Smooth muscle cell of the umbilical artery (primary cell): Measurements from ENCODE around the gene ZNRD2. TPM values are rescaled to one million over a fixed set of nuclear protein-coding genes. Genes with fewer than 3 reads are reported as not detected.

Source experiments
- total RNA-seq: library from RNA; depleted of rRNA; stranded (reverse); fragments of >200 nt; gene quantifications from 2 replicates; pipeline ENCODE4 v1.2.3, GENCODE V29; 2014

Gene ZNRD2
- total RNA-seq, result 37.7 and 43.6 TPM in 2 replicates

GRCh38 chr11:65569973-65570918, at the start of gene ZNRD2:
ZNRD2 (plus strand) TSS chr11:65570477; CDS start chr11:65570492, 15 bp downstream.

GRCh38 chr11:65524741-65525545, 45.3 kb upstream of the ZNRD2 start, which contains the start of gene SCYL1:
SCYL1 (plus strand) TSS chr11:65525083; CDS start chr11:65525154, 71 bp downstream.

GRCh38 chr11:65558002-65558929, 12.0 kb upstream of the ZNRD2 start, which contains the start of gene LTBP3:
LTBP3 (minus strand) TSS chr11:65558359; CDS start chr11:65557959, 400 bp downstream.

GRCh38 chr11:65572356-65573051, 2.2 kb downstream of the ZNRD2 start, which contains the start of gene FAM89B:
FAM89B (plus strand) TSS chr11:65572538; CDS start chr11:65572670, 132 bp downstream.

GRCh38 chr11:65575568-65576231, 5.4 kb downstream of the ZNRD2 start, which contains the start of gene EHBP1L1:
EHBP1L1 (plus strand) TSS chr11:65576053; CDS start chr11:65576303, 250 bp downstream.

GRCh38 chr11:65595543-65596281, 25.4 kb downstream of the ZNRD2 start, which contains the start of gene KCNK7:
KCNK7 (minus strand) TSS chr11:65595800; CDS start chr11:65595772, 28 bp downstream.

GRCh38 chr11:65615229-65615949, 45.1 kb downstream of the ZNRD2 start, which contains the start of gene PCNX3:
PCNX3 (plus strand) TSS chr11:65615776; CDS start chr11:65616312, 536 bp downstream.

Other genes starting within 250 kb of the ZNRD2 start
- gene DPF2, start 236.6 kb upstream of the ZNRD2 start, total RNA-seq, result 38.3 and 53.9 TPM in 2 replicates
- gene TIGD3, start 215.7 kb upstream of the ZNRD2 start, total RNA-seq, result 0.05 and 0.30 TPM in 2 replicates
- 1.2 and 1.5 TPM in 2 replicates for gene SLC25A45, start 187.8 kb upstream of the ZNRD2 start, total RNA-seq
- gene FRMD8, start 183.8 kb upstream of the ZNRD2 start, total RNA-seq, result 38.9 and 46.0 TPM in 2 replicates
- gene NEAT1, start 147.7 kb upstream of the ZNRD2 start, total RNA-seq, result 241 and 258 TPM in 2 replicates
- 11,132 and 13,288 TPM in 2 replicates for gene MALAT1, start 71.4 kb upstream of the ZNRD2 start, total RNA-seq
- 91.8 and 103 TPM in 2 replicates for gene SCYL1, start 45.4 kb upstream of the ZNRD2 start, total RNA-seq
- gene LTBP3, start 12.1 kb upstream of the ZNRD2 start, total RNA-seq, result 140 and 192 TPM in 2 replicates
- 27.3 and 34.8 TPM in 2 replicates for gene FAM89B, start 2.1 kb downstream of the ZNRD2 start, total RNA-seq
- gene EHBP1L1, start 5.6 kb downstream of the ZNRD2 start, total RNA-seq, result 69.5 and 103 TPM in 2 replicates
- 0.09 and 0.30 TPM in 2 replicates for gene KCNK7, start 25.3 kb downstream of the ZNRD2 start, total RNA-seq
- 16.3 and 33.3 TPM in 2 replicates for gene MAP3K11, start 43.7 kb downstream of the ZNRD2 start, total RNA-seq
- 17.2 and 35.6 TPM in 2 replicates for gene PCNX3, start 45.3 kb downstream of the ZNRD2 start, total RNA-seq
- 17.2 and 37.5 TPM in 2 replicates for gene SIPA1, start 67.6 kb downstream of the ZNRD2 start, total RNA-seq
- gene RELA, start 92.4 kb downstream of the ZNRD2 start, total RNA-seq, result 18.1 and 22.8 TPM in 2 replicates
- 28.3 and 33.3 TPM in 2 replicates for gene KAT5, start 141.8 kb downstream of the ZNRD2 start, total RNA-seq
- gene RNASEH2C, start 150.3 kb downstream of the ZNRD2 start, total RNA-seq, result 17.3 and 52.9 TPM in 2 replicates
- 8.3 and 11.2 TPM in 2 replicates for gene AP5B1, start 210.5 kb downstream of the ZNRD2 start, total RNA-seq
- not detected in 2 replicates for gene OVOL1, start 216.6 kb downstream of the ZNRD2 start, total RNA-seq